HepG2 (cell line): ENCODE results near the gene FOXD3.

Experiments used
- CTCF ChIP-seq: sonication (generic); formaldehyde crosslinking; IDR thresholded peaks from 2 replicates; pipeline ENCODE4 v1.5.0; 2020; ENCODE audit warnings: mild to moderate bottlenecking, missing genetic modification reagents, moderate library complexity
- HCFC1 ChIP-seq: fragments of 150-350 bp; IDR thresholded peaks from 2 replicates; pipeline ENCODE4 v1.6.1; 2014; ENCODE audit warnings: low read depth, low read length
- NR2C2 ChIP-seq: sonication (generic); formaldehyde crosslinking; IDR thresholded peaks from 2 replicates; pipeline ENCODE4 v1.4.0; 2020; ENCODE audit warnings: missing genetic modification reagents, mild to moderate bottlenecking, moderate library complexity, borderline replicate concordance
- NR3C1 ChIP-seq: sonication (generic); formaldehyde crosslinking; IDR thresholded peaks from 2 replicates; pipeline ENCODE4 v1.4.0; 2020; ENCODE audit warnings: missing genetic modification reagents

- no peak for TF ChIP-seq NR3C1 (CRISPR knock-in tag)
- TF ChIP-seq HCFC1, result no peak
- no peak for TF ChIP-seq NR2C2
- TF ChIP-seq CTCF (CRISPR knock-in tag), result no peak
Observed at GRCh38 chr1:63276624-63277023, 45.7 kb upstream of the FOXD3 start.
